HG03045 (cell line): ENCODE data around the gene MEIOSIN.

ENCODE experiments used
- ATAC-seq: cut with Tn5 transposase; IDR thresholded peaks from one replicate; pipeline ENCODE4 v1.9.1; 2021; ENCODE audit warnings: mild to moderate bottlenecking, moderate library complexity; ENCODE audit not compliant: unreplicated experiment

Gene MEIOSIN

DNA sequence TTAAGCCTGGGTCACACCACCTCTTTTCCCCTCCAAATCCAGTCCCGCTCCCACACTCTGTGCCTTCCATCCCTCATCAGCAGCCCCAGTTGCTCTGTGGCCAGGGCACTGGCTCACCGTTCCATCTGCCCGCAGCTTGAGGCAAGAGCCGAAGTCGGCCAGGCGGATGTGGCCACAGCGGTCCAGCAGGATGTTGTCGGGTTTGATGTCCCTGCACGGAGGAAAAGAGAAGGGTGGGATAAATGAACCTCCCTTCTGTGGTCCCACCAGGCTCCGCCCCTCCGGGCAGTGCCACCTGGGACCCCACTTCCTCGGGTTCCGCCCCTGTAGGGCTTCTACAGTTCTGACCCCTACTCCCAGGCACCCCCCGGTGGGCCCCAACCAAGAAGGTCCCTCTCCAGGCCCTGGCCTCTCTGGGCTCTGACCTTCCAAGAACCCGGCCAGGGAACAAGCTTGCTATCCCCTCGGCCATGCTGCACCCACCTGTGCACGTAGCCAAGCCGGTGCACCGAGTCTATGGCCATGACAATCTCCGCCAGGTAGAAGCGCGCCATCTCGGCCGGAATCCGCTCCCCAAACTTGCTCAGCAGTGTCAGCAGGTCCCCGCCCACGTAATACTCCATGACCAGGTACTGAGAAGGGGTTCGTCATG lies 44.9 kb downstream of the MEIOSIN start:
- ATAC-seq = no peak

DNA sequence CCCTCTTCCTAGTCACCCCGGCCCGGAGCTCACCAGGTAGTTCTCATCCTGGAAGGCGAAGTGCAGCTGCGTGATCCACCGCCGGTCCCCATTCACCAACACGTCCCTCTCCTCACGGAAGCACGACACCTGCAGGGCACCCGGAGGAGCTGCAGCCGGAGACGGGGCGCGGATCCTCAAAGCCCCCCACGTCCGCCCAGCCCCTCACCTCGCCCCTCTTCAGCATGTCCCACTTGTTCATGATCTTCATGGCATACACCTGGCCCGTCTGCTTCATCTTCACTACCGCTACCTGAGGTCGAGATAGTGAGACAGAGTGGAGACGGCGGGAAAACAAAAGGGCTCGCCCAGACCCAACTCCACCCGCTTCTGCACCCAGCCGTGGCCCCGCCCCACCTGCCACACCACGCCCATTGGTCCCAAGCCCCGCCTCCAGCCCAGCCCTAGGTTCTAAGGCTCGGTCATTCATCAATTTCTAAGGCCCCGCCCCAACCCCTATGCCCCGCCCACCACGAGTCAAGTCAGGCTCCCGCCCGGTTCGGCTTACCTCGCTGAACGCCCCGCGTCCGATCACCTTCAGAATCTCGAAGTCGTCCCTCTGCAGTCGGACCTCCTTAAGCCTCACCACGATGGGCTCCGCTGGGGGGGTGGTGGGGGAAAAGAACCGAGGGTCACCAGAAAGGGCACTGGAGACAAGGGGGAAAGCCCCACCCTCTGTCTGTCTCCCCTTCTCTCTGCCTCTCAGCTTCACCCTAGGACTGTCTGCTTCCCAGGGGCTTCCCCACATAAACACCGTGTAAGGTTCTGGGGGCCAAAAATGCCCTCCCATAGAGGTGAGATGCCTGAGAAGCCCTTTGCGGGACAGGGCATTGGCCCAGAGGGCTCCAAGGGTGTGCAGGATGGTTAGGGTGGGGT lies 46.2 kb downstream of the MEIOSIN start:
- ATAC-seq = peak; percentile 75

DNA sequence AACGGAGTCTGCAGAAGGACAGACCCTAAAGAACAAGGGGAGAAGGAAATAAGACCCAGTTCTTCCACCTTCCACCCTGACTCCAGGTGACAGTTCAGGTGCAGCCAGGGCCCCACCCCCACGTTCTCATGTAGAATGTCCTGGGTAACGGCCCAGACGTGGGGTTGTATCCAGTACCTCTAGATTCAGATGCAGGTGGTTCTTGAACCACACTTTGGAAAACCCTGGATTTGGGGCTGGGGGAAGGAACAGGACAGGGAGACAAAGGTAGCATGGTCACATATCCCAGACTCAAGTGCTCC lies 46.9 kb downstream of the MEIOSIN start:
- ATAC-seq = no peak

DNA sequence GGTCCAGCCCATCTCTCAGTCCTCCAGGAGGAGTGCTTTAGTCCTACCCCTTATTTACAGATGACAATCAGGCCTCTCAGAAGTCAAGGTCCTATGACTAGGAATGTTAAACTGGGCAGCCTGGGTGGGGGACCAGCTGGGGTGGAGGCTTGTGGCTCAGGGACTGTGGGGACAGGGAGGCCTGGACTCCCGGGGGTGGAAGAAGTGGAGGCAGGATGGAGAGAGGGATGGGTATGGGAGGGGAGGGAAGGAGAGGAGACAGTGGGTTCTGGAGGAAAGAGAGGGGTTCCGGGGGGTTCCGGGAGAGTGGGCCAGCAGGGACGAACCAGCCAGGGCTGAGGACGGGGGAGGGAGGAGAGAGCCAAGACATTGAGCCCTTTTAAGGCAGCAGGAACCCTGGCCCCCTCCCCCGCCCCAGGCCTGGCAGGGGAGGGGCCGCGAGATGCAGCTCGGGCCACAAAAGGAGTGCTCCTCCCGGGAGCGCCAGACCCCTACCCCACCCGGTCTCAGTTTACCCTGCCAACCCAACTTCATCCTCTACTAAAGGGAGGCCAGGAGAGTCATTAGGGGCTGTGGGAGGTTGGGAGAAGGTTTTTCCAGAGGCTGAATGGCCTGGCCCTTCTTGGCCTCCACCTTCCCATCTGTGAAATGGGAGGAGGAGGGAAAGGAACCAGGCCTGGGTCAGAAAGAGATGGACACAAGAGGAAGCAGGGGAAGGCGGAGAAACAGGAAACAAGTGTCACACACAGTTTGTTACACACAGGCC lies 47.4 kb downstream of the MEIOSIN start:
- no peak for ATAC-seq

DNA sequence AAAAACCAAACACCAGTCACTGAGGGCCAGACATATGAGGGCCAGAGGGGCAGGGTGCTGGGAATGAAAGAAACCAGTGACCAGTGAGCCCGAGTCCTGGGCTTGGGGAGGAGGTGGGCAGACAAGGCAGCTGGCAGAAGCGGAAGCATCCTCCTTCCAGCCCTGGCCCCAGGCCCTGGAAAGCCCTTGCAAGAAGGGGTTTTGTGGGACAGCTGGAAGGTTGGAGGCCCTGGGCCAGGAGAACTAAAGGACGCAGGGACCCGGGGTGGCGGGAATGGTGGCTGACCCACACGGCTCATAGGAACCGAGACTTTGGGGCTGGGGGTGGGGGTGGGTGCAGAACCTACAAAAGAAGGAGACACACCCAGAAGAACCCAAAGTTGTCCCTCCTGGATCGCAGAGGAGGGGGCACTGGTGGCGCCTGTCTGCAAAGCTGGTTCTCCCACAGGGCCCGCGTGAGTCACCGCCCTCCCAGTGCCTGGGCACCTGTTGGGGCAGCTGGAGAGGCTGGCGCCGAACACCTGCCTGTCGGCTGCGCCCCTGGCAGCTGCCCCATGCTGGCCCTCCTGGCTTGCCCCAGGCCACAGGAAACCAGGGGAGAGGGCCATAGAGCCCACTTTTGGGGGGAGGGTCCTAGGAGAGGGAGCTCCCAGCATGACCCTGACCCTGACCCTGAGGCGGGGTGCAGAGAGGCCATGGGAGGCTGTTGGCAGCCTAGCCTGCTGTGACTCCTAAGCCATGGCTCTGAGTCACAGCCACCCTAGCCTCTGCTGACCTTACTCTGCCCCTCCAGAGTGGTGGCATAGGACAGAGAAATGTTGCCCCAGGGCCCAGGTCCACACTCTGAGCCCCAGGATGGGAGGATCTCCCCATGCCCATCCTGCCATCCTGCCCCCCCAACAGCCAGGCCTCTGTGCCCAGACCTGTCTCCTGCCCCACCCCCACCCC lies 48.2 kb downstream of the MEIOSIN start:
- no peak for ATAC-seq

DNA sequence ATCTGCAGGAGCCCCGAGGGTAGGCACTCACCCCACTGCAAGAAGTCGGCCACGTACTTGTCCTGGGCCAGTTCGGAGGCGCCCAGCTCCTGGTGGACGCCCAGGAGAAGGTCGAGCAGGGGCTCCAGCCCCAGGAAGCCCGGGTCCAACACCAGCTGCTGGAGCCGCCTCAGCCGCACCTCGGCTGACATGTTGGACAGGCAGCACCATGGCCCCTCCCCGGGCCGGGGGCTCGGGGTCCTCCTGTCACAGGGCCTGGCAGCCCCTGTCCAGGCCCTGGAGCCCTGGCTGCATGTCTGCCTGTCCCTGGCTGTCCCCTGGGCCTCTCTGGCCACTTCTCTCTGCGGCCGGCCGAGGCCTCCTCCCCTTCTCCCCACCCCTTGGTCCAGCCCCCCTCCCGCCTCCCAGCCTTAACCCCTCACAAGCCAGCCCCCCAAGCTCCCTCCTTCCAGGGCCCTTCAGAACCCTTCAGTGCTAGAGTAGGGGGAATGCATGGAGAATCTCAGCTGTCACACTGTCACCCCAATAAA lies 49.0 kb downstream of the MEIOSIN start, which contains the start of gene DMPK:
Gene DMPK (minus strand): TSS at position 329 of the 530 bp plus-strand sequence. CDS start 138 bp downstream, at position 191.
- ATAC-seq = no peak

DNA sequence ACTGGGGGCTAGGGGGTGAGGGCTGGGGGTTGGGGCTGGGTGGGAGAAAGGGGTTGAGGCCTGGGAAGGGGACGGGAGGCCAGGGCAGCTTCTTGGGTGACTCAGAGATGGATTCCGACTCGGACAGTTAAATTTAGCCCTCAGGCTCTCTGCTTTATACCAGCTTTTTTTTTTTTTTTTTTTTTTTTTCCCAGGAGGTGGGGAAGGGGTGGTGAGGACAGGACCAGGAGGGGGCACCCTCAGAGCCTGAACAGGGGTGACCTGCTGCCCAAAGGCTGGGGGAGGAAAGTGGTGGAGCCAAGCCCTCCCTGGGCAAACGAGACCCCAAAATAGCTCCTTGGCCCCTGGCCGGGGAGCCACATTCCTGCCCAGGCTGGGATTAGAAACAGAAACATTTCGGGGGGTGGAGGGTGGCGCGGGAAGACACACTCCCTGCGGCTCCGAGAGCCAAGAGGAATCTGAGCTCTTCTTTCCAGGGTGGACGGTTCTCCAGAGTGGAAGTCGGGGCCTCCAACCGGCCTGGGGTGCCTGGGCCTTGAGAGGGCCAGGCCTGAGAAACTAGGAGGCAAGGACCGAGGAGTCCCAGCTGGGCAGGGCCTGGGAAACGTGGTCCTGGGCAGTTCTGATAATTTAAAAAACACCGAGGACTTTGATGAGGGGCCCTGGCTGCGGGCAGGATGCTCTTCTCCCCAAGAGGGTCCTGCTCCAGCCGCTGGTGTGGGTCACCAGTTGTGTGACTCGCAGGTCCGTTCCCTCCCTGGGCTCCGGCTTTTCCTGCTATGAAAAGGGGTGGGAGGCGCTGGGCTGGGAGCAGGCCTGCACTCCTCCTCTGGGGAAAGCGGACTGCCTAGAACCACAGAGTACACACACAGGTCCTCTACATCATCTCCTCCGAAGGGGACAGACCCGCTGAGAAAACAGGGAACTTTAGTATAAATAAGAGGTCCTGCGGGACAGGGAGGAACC lies 49.9 kb downstream of the MEIOSIN start:
- ATAC-seq = no peak

DNA sequence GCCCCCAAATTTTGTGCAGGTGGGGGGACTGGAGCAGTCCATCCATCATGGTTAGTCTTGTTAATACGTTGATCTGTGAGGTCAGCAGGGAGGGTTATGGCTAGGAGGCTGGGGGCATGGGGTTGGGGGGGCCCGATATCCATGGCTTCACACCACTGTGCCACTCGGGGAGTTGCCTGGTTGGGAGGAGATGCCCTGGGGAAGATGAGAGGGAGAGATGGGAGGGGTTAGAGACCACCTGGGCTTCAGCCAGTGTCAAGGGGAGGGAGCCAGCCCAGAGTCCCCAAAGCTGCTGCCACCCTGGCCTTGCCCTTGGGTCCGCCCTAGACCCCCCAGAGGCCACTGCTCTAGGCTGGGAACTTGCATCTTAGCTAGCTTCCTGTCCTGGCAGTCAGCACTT lies 50.9 kb downstream of the MEIOSIN start:
- no peak for ATAC-seq

DNA sequence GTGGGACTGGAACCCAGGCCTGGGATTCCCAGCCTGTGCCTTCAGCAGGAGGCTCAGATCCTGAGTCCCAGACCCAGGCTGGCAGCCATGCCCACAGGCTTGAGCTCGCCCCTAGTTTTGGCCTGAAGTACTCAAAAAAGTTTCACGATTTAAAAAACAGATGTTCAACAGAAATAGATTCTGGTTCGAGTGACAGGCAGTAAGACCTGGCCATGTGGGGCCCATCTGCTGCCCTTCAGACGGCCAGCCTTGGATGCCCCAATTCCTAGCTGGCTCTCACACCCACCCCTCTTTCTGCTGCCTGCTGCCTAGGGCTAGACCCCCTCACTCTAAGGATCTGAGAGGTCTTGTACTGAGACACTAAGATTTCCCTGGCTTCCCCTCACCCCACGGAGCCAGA lies 51.9 kb downstream of the MEIOSIN start:
- no peak for ATAC-seq

DNA sequence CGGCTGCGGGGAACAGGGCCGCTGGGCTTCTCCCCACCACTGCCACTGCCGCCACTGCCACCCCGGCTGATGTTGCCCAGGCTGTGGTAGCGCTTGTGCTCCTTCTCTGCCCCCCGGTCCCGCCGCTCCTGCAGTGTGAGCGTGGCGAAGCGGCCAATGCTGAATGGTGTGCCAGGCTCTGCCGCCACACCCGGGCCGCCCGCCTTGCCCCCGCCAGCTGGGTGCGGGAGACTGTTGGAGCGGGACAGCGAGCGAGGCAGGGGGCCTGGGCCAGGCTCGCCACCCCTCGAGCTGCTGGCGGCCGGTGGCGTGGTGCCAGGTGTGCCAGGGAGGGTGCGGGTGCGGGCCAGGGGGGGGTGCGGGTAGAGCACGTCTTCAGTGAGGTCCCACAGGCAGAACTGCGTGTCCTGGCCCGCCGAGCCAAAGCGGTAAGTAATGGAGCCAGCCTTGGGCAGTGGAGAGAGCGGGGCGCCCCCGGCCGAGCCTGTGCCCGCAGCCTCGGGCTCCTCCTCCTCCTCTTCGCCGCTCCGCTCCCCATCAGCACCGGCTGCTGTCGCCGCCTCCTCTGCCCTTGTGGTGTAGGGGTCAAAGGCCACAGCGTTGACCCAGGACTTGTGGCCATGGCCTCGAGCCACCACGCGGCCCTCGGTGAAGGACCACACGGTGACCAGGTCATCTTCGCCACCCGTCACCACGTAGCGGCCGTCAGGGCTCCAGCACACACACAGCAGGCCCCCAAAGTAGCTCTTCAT lies 52.7 kb downstream of the MEIOSIN start:
- ATAC-seq = no peak

DNA sequence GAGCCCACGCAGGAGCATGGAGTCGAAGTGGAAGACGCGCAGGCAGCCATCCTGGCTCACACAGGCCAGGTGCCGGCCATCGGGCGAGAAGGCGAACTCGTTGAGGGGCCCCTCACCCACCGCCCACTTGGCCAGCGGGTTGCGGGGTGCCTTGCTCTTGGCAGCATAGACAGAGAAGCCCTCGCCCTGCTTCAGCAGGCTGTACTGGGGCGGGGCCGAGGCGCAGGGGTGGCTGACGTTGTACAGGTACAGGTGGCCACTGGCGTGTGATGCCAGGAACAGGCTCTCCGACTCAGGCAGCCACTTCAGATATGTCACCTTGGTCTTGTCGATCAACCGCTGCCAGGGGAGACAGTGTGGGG lies 53.3 kb downstream of the MEIOSIN start:
- no peak for ATAC-seq

DNA sequence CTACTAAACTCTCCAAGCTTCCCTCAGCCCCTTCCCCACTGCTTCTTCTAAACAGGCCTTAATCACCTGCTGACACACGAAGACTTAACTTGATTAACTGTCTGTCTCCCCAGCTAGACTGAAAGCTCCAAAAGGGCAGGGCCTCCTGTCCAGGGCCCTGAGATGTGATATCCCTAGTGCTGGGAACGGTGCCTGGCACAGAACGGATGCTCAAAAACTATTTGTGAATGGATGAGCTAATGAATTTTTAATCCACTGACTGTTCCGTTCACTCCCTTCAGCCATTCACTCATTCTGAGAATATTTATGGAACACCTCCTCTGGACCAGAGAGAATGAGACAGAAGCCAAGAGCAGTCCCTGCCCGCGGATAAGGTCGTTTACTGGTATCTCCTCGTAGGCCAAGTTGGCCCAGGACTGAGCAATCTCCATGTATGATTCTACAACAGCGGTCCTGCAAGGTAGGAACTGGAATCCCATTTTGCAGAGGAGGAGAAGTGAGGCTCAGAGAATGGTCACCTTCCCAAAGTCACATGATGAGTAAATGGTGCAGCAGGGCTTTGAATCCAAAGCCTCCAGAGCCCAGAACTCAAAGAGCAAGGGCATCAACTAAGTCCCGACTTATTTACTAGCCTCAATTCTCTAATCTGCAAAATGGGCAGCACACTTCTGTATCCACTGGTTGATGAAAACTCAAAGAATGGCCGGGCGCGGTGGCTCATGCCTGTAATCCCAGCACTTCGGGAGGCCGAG lies 56.0 kb downstream of the MEIOSIN start:
- no peak for ATAC-seq

DNA sequence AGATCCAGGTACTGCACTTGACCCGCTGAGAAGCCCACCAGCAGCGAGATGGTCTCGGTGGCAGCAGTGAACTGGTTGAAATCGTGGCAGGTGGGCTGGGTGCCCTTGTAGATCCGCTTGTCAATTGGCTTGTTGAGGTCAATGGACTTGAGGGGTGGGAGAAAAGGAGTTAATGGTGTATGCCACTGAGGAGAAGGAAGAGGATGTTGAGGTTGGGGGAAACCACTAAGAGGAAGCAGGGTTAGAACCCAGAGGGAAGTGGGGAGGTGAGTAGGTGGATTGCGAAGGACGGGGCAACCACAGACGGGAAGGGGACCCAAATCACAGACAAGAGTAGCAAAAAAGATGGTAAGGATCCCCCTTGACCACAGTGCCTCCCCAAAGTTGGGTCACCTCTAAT lies 57.7 kb downstream of the MEIOSIN start:
- no peak for ATAC-seq

DNA sequence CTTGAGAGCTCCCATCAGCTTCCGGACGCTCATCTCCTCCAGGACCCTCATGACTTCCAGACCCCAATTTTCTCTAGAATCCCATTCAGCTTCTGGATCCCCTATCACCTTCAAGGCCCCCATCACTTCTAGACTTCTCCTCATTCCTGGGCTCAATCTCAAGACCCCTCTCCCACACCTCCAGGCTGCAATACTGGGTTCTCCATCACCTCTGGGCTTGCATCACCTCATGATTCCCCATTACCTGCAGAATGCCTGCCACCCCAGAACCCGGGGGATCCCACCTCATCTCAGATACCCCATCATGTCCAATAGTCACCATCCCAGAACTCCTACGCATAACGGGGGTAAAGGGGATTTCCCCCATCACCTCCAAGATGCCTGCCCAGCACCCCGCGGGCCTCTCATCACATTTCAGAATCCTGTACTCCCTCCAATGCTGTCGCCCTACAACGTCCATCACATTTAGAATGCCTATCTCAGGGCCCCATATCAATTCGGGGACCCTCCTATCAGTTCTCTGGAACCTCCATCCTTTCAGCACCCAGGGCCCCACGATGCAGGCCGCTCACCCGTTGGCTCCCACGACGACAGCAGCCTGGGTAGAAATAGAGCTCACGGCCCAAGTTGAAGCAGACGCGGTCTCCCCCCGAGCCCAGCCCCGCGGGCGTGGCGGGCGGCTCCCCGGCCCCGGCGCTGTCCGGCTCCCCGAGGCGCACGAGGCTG lies 58.7 kb downstream of the MEIOSIN start:
- ATAC-seq = peak; percentile 13

DNA sequence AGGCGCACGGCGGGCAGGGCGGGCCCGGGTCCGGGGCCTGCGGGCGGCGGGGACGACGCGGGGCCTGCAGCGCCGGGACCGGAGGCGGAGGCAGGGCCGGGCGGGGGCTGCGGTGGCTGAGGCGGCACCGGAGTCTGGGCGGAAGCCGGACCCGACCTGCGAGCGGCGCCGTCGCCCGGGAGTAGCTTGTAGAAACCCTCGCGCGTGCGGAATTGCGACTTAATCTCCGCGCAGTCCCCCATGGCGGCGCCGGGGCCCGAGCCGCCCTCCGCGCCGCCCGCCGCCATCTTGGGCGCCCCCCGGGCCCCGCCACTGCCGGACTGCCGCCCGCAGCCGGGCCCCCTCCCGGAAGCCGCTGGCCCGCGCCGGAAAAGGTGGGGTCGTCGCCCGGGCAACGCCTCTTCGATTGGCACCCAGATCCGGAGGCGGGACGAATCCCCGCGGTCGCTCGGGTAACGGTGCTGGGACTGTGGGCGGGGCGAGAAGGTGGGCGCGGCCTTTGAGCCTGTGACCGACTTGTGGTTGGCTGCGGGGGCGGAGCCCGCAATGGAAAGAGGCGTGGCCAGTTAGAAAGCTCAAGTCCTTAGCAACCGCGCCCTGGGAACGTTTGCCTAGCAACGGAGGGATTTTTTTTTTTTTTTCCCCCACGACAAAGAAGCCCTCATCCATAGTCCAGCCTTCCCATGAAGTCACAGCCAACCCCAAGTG lies 59.4 kb downstream of the MEIOSIN start, which contains the start of gene DMWD:
Gene DMWD (minus strand): TSS at position 376 of the 708 bp plus-strand sequence. CDS start 89 bp downstream, at position 287.
- peak; percentile 88 for ATAC-seq

DNA sequence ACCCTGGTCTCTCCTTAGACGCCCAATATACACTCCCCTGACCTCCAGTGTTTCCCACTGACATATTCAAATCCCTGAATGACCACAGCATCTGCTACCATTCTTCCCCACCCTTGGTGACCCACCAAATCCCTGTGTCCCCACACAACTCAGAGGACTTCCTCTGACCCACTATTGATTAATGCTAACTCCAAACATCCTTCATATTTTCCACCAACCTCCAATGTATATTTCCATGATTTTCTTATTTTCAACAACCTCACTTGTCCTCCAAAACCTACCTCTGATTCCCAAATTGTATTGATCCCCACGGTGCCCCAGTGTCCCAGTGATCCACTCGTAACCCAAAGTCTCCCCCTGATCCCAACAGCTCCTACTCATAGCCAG lies 59.9 kb downstream of the MEIOSIN start:
- ATAC-seq = no peak
